Endometrial microvascular endothelial cells (primary cell): Measurements from ENCODE around the gene CCDC33. TPM values are rescaled to one million over a fixed set of nuclear protein-coding genes. Genes with fewer than 3 reads are reported as not detected.

Source experiments
- in situ Hi-C: cut with HindIII; loops from 2 replicates; pipeline ENCODE4 v1.10.0; 2017; ENCODE audit warnings: low sequenced_read_pairs, low pct_unique_long_range_greater_than_20kb; ENCODE audit errors: inconsistent ontology term
- total RNA-seq: library from RNA; depleted of rRNA; stranded (reverse); fragments of >200 nt; gene quantifications from one replicate; pipeline ENCODE4 v1.2.3, GENCODE V29; 2015; ENCODE audit errors: inconsistent ontology term

The CCDC33 gene
- total RNA-seq, 1 donor from 2014 or later, result not detected

DNA sequence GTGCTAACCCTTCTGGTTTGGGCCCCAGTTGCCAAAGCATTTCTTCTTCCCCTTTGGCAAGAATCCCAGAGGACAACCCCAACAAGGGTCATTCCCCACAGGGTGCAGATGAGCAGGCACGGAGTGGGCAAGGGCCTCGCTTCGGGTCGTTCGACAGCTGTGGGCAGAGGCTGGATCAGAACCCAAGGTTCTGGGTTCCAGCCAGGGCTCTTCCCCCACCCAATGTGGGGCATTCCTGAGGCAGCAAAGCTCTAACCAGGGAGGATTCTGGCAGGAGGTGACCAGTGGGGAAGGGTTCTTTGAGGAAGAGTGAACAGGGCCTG, 83.0 kb downstream of the CCDC33 start:
- in situ Hi-C loops, result no loop called here

- in situ Hi-C loops, result no loop called here
Observed at GRCh38 chr15:74319596-74320351, 83.6 kb downstream of the CCDC33 start.

GRCh38 chr15:74320352-74321247, 84.5 kb downstream of the CCDC33 start:
- in situ Hi-C loops, result no loop called here

GRCh38 chr15:74322558-74323180, 86.5 kb downstream of the CCDC33 start:
- in situ Hi-C loops, result no loop called here

- in situ Hi-C loops, result no loop called here
Observed at GRCh38 chr15:74324714-74325113, 88.6 kb downstream of the CCDC33 start.

- in situ Hi-C loops, result no loop called here
Observed at GRCh38 chr15:74326746-74327145, 90.6 kb downstream of the CCDC33 start.

DNA sequence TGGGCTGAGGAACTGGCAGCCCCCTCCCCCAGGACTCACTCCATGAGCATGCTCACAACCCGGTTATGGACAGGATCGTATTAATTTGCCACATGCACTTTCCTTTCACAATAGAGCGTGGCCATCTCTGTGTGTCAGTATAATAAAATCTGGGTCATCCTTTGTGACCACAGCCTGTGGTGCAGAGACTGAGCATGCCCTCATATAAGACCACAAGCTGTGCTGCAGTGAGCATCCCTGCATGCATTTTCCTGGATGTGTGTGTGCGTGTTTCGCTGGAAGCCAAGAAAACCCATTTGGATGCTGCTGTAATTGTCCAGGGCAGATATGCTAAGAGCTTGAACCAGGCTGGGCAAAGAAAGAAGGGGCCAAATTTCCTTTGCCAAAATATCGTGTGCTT, 91.6 kb downstream of the CCDC33 start:
- in situ Hi-C loops, result no loop called here

DNA sequence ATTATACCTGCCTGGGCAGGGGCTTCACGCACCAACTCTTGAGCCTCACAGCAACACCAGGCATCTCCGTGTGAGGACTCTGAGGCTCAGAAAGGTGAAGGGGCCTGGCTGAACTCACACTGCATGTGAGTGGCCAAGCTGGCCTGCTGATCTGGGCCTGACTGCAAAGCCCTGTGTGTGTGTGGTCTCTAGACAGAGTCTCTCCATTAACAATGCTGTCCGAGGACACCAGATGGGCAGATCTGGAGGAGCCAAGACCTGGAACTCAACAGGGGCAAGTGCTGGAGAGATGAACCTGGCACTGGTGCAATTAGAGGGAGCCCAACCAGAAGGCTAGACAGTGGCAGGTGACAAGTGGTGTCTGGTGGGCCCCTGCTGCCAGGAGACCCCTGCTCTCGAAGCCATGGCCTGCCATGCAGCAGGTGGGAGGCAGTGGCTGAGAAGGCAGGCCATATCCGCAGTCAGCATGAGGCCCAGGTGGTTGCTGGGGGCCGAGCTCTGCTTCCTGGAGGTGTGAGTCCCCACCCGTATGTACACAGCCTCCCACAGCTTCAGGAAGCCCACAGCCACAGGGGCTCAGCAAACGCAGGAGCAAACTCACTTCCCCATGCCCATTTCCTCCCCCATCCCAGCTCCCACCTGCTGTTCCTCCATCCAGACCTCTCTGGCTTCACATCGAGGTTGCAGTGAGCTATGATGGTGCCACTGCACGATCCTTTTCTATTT, 92.4 kb downstream of the CCDC33 start:
- in situ Hi-C loops, result no loop called here

DNA sequence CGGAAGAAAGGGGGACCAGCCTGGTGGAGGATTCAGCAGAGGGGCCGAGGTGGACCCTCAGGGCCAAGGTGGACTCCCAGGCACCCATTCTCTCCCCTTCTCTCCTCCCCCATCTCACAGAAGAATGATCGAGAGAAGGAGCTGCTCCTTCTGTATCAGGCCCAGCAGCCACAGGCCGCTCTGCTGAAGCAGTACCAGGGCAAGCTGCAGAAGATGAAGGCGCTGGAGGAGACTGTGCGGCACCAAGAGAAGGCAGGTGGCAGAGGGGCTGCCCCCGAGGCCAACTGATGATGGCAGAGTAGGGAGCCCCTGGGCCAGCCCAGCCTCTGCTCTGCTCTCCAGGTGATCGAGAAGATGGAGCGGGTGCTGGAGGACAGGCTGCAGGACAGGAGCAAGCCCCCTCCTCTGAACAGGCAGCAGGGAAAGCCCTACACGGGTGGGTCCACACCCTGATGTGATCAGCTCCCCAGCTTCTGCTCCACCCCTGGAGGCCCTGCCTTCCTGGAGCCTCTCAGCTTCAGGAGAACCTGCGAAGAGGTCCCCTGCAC, 94.8 kb downstream of the CCDC33 start:
- in situ Hi-C loops, result no loop called here

- in situ Hi-C loops, result no loop called here
Observed at GRCh38 chr15:74332011-74332410, 95.9 kb downstream of the CCDC33 start.

- in situ Hi-C loops, result no loop called here
Observed at GRCh38 chr15:74332611-74333010, 96.5 kb downstream of the CCDC33 start.

- in situ Hi-C loops, result no loop called here
Observed at GRCh38 chr15:74333093-74333492, 97.0 kb downstream of the CCDC33 start.

GRCh38 chr15:74333662-74334061, 97.5 kb downstream of the CCDC33 start:
- in situ Hi-C loops, result no loop called here

DNA sequence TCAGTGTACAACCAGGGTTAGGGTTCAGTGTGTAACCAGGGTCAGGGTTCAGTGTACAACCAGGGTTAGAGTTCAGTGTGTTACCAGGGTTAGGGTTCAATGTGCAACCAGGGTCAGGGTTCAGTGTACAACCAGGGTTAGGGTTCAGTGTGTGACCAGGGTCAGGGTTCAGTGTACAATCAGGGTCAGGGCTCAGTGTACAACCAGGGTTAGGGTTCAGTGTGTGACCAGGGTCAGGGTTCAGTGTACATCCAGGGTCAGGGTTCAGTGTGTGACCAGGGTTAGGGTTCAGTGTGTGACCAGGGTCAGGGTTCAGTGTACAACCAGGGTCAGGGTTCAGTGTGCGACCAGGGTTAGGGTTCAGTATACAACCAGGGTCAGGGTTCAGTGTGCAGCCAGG, 98.0 kb downstream of the CCDC33 start:
- in situ Hi-C loops, result no loop called here

DNA sequence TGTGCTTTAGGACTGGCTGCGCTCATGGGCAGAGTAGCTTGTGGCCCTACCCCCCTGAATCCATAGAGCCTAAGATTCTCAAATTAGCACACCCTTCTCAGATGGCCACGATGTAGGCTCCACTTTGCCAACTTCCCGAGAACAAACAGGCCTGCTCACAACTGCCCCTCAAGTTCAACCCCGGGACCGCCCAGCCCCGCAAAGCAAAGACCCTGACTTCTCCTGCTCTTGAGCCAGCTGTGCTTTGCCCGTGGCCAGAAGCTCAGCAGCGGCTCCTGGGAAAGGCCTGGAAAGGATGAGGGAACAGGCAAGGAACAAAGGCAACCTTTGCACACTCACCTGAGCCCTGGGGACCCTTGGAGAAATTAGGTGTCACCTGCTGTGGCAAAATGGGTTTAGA, 99.3 kb downstream of the CCDC33 start:
- in situ Hi-C loops, result no loop called here

- in situ Hi-C loops, result no loop called here
Observed at GRCh38 chr15:74336061-74337005, 100.2 kb downstream of the CCDC33 start.

DNA sequence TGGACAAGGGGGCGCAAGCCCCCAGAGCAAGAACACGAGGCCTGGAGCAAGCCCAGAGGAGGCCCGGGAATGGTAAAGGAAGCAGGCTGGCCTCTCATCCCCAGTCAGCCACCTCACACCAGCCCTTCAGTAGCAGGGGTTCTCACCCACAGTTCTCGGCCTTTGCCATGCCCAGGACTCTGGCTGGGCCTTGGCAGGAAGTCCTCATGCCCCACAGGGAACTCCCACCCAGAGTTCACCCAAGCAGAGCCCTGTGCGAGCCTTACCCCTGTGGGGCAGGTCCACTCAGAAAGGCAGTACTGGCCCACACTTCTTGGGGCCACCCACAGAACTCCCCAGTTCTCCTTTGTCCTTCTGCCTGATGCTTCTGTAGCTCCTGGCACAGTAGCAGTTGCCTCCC, 101.0 kb downstream of the CCDC33 start:
- in situ Hi-C loops, result no loop called here

DNA sequence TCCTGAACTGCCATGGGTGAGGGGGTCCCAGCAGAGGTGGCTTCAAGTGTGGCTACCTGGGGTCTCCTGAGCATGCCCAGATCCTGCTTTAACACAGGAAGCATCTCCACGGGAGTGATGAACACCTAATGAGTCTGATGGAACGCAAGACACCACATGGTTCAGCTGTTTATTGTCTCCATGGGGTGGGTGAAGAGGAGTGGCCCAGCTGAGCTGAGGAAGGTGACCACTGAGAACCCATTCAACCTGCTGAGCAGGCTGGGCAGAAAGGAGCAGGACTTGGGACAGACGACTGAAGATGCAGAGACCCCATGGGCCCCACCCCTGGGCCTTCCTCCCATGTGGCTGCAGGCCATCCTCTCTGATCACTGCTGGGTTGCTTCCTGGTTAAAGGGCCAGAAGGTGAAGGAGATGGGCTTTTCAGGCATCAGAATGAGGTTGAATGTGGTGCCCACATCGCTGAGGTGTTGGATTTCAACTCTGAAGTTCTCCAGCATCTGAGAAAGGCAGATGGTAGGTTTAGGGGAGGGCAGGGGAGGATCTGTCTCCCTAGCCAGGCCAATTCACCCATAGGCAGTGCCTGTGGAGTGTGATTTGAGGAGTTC, 101.6 kb downstream of the CCDC33 start:
- in situ Hi-C loops, result no loop called here
